Measurements from ENCODE around the gene RBM12. TPM values are rescaled to one million over a fixed set of nuclear protein-coding genes. Genes with fewer than 3 reads are reported as not detected.

RBM12 gene
- total RNA-seq, 4 donors from 2014 or later: 24.9 to 35.0 (median 30.8) TPM

DNA sequence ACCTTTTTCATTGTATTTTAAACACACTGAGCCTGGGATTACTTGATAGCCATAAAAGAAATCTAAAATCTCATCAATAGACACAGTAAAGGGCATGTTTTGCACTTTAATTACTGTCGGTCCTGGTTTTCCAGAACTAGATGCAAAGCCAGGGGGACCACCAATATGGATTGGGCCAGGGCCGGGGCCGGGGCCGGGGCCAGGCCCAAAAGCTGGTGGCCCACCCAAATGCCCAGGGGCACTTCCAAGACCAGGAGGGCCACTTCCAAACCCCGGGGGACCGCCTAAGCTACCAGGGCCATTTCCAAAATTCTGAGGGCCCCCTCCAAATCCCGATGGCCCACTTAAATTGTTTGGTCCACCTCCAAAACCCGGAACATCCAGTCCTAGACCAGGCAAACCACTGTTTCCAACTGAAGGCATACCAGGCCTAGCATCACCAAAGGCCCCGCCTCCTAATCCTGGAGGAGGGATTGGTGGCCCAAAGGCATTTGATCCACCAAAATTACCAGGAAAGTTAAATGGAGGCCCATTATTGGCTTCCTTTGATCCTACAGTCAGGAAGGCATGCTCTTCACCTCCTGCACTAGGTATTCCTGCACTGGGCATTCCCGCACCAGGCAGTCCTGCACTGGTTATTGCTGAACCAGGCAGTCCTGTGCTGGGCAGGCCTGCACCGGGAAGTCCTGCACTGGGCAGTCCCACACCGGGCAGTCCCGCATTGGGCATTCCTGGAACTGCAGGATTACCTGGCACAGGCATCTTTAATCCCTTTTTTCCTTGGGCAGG, 11.9 kb downstream of the RBM12 start:
- no peak for DNase-seq (ENCODE audit: low spot score in 2 of 2)
- Histone ChIP-seq H3K4me1 (peaks cover 0 to 69% (median 13%) of the 10 kb centered on the region in 4 donors), H3K36me3 (peaks cover 0 to 31% (median 15%) of the 10 kb centered on the region in 3 donors), H3K9me3 (no peaks in the 10 kb centered on the region), H3K27ac (no peak overlapping the region), H3K4me3 (no peak overlapping the region), H3K27me3 (no peaks in the 10 kb centered on the region)
- 92 to 98% methylated on average over 11 to 13 of the region's 13 CpGs for WGBS, 2 donors
- TF ChIP-seq EP300 (IDR thresholded peaks at IDR 0.05) (no peak), CTCF (IDR thresholded peaks at IDR 0.05) (no peak), POLR2A (IDR thresholded peaks at IDR 0.05) (no peak)

DNA sequence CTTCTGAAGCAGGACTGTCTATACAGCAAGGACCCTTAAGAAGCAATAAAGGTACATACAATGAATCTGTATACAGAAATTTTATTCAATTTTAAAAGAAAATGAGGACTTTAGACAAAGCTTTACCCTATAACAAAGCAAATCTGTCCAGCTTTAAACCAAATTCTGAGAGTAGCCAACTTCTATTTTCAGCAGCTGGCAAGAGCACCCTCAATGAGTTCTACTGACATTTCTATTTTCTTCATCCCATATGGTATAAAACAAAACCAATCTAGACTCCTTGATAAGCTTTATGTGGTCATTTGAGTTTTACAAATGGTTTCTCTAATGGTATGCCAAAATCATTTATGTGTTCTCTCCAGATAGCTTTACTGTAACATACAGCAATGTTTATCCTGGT, 12.7 kb downstream of the RBM12 start:
- H3K36me3 ChIP-seq: peaks cover 0 to 31% (median 15%) of the 10 kb centered on the region in 3 donors
- H3K4me1 ChIP-seq: peaks cover 0 to 60% (median 9%) of the 10 kb centered on the region in 4 donors
- DNase-seq (ENCODE audit: low spot score in 2 of 2): no peak
- H3K9me3 ChIP-seq: no peaks in the 10 kb centered on the region
- H3K4me3 ChIP-seq: no peak overlapping the region
- H3K27me3 ChIP-seq: no peaks in the 10 kb centered on the region
- no peak overlapping the region for H3K27ac ChIP-seq
- no peak for TF ChIP-seq EP300 (IDR thresholded peaks at IDR 0.05)
- TF ChIP-seq POLR2A (IDR thresholded peaks at IDR 0.05): no peak
- TF ChIP-seq CTCF (IDR thresholded peaks at IDR 0.05): no peak

DNA sequence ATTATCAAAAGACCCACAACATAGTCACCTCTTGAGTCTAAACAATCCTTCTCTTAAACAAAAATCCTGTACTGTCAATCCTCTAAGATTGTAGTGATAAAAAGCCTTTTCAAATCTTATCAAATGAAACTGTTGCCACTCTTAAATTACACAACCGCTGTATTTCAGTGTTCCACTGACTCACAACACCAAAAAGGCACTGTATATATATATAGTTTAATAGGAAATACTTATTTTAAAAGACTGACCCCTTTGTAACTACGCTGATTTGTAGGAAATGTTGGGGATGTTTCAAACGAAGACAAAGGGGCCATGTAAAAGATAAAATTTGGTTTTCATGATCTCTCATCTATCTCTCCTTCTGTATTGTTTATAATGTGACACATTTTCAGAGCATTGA, 14.1 kb downstream of the RBM12 start:
- Histone ChIP-seq H3K4me1 (peaks cover 0 to 47% (median 7%) of the 10 kb centered on the region in 4 donors), H3K4me3 (no peak overlapping the region), H3K27ac (no peak overlapping the region), H3K9me3 (no peaks in the 10 kb centered on the region), H3K27me3 (no peaks in the 10 kb centered on the region), H3K36me3 (peaks cover 0 to 31% (median 15%) of the 10 kb centered on the region in 3 donors)
- WGBS, 2 donors: 61 to 70% methylated on average over 3 of the region's 3 CpGs
- TF ChIP-seq CTCF (IDR thresholded peaks at IDR 0.05): no peak
- TF ChIP-seq EP300 (IDR thresholded peaks at IDR 0.05): no peak
- TF ChIP-seq POLR2A (IDR thresholded peaks at IDR 0.05): no peak
- no peak for DNase-seq (ENCODE audit: low spot score in 2 of 2)

- H3K9me3 ChIP-seq: no peaks in the 10 kb centered on the region
- H3K27ac ChIP-seq: no peak overlapping the region
- H3K4me3 ChIP-seq: no peak overlapping the region
- H3K4me1 ChIP-seq: peaks cover 0 to 46% (median 7%) of the 10 kb centered on the region in 4 donors
- TF ChIP-seq EP300 (IDR thresholded peaks at IDR 0.05) (no peak), POLR2A (IDR thresholded peaks at IDR 0.05) (no peak), CTCF (IDR thresholded peaks at IDR 0.05) (no peak)
- no peak for DNase-seq (ENCODE audit: low spot score in 2 of 2)
- peaks cover 0 to 16% (median under 1%) of the 10 kb centered on the region in 3 donors for H3K36me3 ChIP-seq
- H3K27me3 ChIP-seq: no peaks in the 10 kb centered on the region
Observed at GRCh38 chr20:35648836-35649235, 15.9 kb downstream of the RBM12 start.

DNA sequence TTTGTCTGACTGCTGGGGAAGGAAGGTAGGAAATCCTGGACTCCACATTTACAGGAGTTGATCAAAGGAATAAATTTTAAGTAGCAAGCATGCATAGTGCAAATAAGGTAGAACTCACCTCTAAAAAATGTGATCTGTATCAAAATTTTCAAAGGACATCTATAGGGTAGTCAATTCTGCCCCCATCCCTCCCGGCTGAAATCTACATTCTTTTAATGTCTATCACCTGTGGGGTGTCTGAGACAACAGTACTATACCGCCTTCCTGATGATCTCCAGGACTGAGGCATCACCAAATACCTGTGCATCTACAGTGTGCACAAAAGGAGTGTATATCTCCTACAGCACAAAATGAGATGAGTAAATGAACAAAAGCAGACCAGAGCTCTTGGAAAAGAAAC, 19.9 kb downstream of the RBM12 start:
- Histone ChIP-seq H3K27me3 (no peaks in the 10 kb centered on the region), H3K9me3 (no peaks in the 10 kb centered on the region), H3K27ac (no peak overlapping the region), H3K4me3 (no peak overlapping the region), H3K36me3 (no peaks in the 10 kb centered on the region), H3K4me1 (peaks cover 0 to 14% (median 7%) of the 10 kb centered on the region in 4 donors)
- WGBS, 2 donors: 88 to 90% methylated on average over 2 of the region's 2 CpGs
- TF ChIP-seq EP300 (IDR thresholded peaks at IDR 0.05) (no peak), CTCF (IDR thresholded peaks at IDR 0.05) (no peak), POLR2A (IDR thresholded peaks at IDR 0.05) (no peak)
- DNase-seq (ENCODE audit: low spot score in 2 of 2): no peak

Measured in tibial nerve (tissue), 4 donors.